ENCODE data around the gene ZC3H4.
"Not testable (repeated sequence)": the region's sequence is repeated elsewhere in the genome, so short reads cannot be mapped to it uniquely, and the experiment has no call there.

Gene ZC3H4

DNA sequence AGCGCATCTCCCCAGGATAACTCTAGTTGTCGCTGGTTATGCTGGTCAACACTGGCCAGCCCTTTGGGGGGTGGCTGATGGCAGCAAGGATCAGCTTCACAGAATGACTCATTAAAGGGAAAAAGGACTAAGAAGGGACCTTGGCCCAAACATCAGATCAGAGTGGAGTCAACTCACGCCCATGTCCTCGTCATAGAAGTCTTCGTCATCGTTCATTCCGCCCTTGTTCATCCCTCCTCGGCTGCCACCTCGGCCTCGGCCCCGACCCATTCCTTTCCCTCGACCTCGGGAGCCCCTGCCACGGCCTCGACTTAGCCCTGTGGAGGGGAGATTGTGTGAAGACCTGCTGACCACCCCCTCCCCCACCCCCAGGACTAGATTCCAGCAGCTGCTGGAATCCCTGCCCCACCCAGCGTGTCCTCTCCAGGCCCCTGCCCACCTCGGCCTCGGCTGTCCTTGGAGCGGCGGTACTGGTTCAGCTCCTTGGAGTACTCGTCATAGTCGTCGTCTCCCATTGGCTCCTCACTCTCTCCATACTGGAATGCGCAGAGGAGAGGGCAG, 28.6 kb downstream of the ZC3H4 start:
- no peak for DNase-seq (ENCODE audit: low spot score)

DNA sequence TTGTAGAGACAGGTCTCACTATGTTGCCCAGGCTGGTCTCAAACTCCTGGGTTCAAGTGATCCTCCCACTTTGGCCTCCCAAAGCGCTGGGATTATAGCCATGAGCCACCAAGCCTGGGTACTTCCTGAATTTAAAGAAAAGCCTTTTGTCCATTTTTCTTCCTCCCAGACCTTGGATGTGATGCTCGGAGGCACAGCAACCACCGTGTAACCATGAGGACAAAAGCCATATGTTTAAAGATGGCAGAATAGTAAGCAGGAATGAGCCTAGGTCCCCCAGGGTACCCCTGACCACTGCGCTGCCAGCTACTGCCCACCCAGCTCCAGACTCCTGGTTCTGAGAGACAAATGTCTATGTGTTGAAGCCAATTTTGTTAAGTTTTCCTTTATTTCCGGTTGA, 31.1 kb downstream of the ZC3H4 start:
- DNase-seq (ENCODE audit: low spot score) = no peak

DNA sequence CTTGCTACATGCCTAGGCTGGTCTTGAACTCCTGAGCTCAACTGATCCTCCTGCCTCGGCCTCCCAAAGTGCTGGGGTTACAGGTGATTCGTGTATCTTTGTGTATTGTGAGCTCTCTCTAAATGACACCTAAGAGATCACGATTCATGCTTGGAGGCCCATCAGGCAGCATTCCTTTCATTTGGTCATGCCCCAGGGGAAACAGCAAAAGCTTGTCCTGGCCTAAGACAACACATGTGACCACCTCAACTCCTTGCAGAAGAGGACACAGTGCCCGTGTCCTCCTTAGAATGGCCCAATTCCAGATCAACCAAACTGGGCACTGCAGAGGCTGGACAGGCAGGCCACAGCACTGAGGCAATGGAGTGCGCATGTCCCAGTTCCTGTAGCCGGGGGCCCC, 32.5 kb downstream of the ZC3H4 start:
- peak; percentile 30 for DNase-seq (ENCODE audit: low spot score)

DNA sequence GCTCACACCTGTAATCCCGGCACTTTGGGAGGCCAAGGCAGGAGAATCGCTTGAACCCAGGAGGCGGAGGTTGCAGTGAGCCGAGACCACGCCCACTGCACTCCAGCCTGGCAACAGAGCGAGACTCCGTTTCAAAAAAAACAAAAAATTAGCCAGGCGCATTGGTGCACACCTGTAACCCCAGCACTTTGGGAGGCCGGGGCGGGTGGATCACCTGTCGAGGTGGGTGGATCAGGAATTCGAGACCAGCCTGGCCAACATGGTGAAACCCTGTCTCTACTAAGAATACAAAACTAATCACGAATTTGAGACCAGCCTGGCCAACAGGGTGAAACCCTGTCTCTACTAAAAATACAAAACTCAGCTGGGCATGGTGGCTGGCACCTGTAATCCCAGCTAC, 35.2 kb downstream of the ZC3H4 start:
- DNase-seq (ENCODE audit: low spot score) = not testable (repeated sequence)

DNA sequence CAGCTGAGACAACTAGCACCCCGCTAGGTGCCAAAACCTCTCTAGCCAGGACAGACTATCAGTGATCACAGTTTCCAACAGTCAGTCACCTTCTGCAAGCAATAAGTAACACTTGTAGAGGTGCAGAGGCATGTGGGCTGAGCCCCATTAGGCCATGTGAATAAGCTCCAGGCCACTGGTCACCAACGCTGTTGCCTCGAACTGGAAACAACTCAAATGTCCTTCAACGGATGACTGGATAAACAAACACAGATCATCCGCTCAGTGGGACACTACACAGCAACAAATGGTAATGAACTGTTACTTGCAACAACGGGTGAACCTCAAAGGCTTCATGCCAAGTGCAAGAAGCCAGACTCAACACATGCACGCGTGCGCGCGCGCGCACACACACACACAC, 37.6 kb downstream of the ZC3H4 start:
- peak; percentile 86 for DNase-seq (ENCODE audit: low spot score)

DNA sequence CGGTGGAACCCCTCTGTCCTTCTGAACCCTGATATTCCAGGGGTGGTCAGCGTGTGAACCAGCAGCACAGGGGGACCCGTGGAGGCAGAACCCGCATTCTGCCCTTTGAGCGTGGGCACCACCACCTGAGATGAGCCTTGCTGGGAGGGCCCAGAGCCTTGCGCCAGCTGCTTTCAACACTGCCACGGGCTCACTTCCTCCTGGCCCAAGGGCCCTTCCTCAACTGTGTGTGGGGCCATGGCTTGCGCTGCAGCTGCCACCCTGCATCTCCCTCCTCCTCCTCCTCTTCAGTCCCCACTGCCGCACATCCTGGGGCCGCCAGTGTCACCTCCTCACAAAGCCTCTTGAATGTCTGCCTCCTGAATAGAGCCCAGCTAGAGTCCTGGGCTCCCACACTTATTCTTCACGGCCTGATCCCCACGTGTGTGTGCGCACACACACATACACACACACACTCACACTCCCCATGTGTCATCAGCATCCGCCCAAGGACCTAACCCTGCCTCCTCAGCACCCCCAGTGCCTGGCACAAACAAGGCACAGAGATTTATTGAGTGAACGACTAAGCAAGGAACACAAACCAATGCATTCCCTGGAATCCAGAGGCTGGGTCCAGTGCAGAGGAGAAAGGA, 38.3 kb downstream of the ZC3H4 start:
- DNase-seq (ENCODE audit: low spot score) = no peak

DNA sequence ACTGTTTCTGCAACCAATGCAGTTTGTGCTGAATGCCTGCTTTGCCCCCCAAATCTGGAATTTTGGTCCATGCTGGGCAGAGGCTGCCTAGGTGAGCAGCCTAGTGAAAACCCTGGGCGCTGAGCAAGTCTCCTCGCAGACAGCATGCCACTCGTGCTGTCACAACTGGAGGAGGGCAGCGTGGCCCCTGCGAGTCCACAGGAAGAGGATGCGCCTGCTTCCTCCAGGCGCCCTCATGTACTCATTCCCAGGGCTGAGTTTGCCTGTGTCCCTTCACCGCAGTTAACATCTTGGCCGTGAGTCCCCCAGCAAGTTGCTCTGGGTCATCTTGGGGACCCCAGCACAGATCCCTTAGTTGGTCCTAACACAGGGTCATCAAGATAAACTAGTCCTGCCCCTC, 39.0 kb downstream of the ZC3H4 start:
- DNase-seq (ENCODE audit: low spot score) = no peak

DNA sequence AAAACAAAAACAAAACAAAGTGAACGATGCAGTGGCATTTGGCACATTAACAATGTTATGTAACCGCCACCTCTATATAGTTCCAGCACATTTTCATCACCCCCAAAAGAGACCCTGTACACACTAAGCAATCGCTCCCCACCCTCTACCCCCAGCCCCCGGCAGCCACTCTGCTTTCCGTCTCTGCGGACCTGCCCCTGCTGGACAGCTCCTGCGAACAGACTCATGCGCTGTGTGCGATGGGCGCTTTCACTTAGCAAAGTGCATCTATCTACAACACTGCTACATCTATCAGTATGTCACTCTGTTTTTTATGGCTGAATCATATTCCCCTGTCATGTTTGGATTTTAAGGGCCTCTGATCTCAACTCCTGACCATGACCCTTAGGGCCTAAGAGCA, 40.0 kb downstream of the ZC3H4 start:
- DNase-seq (ENCODE audit: low spot score) = no peak

DNA sequence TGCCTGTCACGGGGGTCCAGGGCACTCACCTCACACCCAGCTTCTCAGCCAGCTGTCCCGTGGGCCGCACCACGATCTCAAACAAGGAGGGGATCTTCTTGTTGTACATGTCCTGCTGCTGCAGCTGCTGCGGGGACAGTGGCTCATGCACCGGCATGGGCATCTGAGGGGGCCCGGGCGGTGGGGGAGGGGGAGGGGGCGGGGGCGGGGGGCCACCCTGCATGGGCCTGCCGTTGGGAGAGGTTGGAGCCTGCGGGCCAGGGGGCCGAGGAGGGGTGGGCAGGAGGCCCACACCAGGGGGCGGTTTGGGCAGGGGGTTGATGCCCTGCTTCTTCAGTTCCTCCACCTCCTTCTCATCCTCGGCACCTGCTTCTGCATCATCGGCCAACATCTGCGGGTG, 41.3 kb downstream of the ZC3H4 start:
- no peak for DNase-seq (ENCODE audit: low spot score)

DNA sequence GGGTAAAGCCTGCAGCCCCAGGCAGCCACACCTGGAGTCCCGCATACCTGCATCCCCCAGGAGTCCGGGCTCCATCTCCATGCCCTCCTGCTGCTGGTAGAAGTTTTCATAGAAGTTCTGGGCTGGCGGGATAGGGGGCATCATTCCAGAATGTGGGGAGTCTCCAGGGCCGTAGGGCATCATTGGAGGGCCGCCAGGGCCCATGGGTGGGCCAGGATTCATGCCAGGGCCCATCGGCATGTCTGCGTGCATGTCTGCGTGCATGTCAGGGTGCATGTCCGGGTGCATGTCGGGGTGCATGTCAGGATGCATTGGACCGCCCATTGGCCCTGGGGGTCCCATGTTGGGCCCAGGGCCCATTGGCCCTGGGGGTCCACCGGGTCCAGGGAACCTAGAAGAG, 41.8 kb downstream of the ZC3H4 start:
- DNase-seq (ENCODE audit: low spot score) = no peak

DNA sequence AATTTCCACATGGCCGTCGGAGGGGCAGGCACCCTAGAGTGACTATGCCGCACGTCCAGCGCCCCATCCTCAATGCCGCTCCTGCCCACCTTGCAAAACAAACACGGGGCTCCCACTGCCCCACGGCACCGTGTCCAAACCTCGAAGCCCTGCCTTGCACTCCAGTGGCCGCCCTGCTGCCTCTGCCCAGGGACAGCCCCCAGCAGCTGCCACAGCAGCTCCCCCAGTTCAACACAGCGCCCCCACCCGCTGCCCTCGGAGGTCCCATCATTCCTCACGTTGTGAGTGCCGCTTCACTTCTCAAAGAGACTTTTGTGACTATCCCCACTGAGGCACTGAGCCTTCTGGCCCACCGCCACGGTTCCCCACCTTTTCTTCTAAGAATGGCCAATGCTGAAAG, 42.8 kb downstream of the ZC3H4 start:
- no peak for DNase-seq (ENCODE audit: low spot score)

DNA sequence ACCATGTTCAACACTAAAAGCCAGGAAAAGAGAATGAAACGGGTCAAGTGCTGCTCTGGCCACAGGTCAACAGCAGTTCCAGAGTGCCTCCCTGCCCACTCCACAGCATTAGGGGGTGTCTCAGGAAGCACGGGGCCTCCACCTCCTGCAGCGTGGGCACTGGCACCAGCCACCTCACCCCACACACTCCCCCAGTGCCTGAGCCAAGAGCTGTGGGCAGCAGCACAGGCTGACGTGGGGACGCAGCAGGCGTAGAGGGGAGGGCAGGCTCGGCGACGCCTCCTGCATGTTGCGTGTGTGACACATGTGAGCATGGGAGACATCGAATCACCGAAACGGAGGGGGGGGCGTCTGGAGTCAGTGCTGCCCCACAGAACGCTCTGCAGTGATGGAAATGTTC, 43.8 kb downstream of the ZC3H4 start:
- no peak for DNase-seq (ENCODE audit: low spot score)

DNA sequence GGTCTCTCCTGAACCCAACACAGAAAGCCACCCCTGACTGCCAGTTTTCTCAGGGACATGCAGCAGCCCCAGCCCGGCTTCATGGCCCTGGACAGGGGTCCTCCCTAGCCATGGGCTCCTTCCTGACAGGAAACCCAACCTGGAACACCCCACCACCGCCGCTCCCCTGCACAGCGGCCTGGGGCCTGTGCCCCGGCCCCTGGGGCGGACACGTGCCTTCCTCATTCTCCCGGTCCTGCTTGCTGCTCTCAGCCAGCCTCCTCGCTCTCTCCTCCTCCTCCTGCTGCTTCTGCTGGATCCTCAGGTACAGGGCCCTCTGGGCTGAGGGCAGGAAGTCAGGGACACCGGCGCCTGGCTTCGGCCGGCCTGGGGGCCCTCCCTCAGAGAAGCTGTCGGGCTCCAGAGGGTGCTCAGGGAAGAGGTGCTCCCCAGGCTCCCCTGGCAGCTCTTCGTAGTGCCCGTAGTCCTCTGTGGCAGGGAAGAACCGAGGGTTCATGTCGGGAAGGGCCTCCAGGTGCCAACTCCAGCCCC, 44.6 kb downstream of the ZC3H4 start:
- DNase-seq (ENCODE audit: low spot score) = no peak

DNA sequence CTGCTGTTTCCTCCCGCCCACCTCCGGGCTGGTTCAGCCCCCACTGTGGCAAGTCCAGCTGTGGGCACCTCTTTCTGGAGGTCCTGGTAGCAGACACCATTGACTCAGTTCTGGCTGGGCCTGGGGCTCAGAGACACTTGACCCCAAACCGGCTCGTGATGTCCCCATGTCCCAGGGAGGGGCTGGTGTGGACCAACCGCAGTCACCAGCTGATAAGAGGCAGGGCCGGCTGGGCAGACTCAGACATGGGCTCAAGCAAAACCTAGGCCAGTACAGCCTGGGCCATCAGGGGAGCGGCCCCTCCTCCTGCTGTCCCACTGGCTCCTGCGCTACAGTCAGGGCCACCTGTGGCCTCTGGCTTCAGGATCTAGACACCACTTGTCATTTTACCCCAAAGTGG, 45.3 kb downstream of the ZC3H4 start:
- DNase-seq (ENCODE audit: low spot score) = no peak

DNA sequence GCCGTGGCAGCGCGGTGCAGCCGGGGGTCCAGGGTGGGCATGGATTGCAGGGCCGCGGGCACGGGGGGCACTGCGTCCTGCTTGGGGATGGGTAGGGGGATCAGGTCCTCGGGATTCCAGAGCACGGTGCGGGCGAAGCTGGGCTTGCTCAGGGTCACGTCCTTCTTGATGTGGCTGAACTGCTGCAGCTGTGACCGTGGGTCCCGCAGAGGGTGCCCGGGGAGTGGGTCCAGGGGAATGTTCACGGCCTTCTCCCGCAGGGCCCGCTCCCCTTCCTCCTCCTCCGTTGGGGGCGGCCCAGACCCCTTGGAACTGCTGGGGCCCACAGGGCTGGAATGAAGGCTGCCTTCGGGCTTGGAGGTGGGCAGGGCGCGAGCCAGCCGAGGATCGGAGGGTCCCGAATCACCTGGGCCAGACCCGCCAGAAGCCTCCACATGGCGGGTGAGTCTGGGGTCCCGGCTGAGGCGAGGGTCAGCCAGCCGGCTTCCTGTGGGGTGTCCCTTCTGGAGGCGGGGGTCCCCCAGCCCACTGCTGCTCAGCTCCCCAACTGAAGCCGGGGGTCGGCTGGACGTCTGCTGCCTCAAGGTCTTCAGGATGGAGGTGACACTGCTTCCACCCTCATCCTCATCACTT, 46.2 kb downstream of the ZC3H4 start:
- DNase-seq (ENCODE audit: low spot score) = no peak

DNA sequence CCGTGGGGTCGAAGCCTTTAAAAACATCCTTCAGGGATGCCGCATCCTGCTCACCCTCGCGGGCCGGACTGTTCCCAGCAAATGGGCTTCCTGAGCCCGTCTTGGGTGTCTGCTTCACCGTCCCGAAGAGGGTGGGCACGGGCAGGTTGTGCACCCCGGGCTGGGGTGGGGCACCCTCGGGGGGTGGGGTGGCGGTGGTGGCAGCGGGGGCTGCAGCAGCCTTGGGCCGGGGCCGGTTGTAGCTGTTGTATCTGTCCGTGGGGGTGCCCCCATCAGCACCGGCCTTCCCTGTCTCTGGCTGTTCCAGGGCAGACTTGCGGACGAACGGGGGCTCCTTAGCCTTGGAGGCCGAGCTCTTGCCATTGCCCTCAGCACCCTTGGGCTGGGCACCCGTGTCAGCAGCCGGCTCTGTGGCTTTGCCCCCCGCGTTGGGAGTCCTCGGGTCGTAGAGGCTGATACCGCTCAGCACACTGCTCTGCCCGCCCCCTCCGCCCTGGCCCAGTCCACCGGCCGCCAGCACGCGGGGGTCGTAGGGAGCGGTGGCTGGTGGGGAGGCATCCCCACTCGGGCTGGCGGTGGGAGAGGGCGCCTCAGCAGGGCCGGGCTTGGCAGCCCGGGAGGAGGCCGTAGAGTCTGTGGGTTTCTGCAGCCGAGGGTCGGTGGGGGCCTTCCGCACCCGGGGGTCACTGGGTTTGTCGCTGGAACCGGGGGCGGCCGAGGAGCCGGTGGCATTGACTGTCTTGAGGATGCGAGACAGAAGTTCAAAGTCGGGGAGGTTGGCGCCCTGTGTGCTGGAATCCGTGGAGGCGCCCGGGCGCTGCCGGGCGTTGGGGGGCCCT, 47.0 kb downstream of the ZC3H4 start:
- DNase-seq (ENCODE audit: low spot score) = no peak

DNA sequence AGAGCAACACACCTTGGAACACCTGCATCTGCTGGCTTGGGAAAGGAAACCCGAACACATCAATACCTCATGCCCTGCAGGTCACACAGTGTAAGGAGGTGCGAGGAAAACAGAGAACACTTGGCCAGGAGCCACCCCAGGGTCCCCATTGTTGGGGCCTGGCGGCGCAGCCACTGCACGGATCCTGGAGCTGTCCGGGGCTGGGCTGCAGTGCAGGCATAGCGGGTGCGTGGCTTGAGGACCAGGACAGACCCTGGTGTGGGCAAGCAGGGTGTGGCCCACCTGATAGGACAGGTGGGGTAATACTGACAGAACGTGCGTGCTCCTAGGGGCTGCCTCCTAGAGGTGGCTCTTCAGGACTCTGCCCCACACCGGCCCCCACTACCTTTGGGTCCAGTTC, 48.3 kb downstream of the ZC3H4 start:
- no peak for DNase-seq (ENCODE audit: low spot score)

DNA sequence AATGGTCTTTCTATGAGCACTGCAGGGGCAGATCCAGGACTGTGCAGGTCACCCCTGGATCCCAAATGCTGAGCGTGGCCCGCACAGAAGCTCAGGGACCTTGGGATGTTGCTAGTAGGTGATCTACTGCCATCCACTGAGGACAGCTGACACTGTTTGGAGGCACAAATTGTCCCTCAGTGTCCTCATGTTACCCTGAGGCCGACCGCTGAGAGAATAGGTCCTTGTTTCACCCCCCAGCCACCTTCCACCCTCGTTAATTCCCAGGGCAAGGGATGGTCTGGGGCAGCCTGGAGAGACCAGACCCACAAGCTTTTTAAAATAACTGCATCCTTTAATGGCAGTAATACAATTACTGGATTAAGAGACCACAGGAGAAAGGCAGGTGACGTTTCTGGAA, 49.7 kb downstream of the ZC3H4 start:
- no peak for DNase-seq (ENCODE audit: low spot score)

DNA sequence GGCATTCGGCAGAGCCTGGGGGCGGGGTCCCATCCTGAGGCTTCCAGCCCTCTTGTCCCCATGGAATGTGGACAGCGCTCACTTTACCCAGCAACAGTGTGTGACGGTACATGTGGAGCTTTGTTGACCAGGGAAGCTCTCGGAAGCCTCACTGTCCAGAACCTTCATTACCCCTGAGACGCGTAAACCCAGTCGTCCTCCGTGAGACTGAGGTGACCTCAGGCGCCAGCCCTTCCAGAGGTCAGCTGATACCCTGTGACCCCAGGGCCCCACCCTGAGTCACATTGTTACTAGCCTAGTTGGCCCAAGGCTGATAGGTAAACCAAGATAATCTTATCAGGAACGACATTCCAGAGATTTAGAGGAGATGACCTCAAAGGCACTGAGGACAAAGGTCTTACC, 55.0 kb downstream of the ZC3H4 start:
- DNase-seq (ENCODE audit: low spot score) = no peak

DNA sequence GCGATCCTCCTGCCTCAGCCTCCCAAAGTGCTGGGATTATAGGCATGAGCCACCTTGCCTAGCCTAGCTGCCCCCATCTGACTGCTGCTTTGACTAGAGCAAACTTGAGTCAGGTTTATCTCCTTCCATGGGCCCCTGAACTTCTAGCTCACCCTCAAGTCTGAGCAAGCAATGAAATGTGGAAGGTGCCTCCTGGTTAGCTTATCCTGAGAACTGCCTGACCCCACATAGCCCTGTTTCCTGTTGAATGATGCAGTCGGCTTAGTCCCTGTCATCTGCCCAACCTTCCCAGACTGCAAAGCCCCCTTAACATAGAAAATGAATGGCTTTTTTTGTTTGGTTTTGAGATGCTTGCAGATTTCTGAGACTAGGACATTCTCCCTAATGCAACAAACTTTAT, 56.2 kb downstream of the ZC3H4 start:
- DNase-seq (ENCODE audit: low spot score) = no peak

DNA sequence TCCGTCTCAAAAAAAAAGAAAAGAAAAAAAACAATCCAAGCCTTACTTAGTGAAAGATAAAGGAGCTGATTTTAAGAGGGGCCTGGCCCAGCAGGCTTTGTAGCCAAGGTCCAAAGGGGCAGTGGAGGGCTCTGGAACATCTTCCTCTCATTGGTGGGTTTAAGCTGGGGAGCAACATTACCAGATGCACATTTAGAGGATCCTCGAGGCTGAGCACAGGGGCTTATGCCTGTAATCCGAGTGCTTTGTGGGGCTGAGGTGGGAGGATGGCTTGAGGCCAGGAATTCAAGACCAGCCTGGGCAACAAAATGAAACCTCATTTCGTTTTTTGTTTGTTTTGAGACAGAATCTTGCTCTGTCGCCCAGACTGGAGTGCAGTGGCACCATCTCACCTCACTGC, 57.2 kb downstream of the ZC3H4 start:
- no peak for DNase-seq (ENCODE audit: low spot score)

DNA sequence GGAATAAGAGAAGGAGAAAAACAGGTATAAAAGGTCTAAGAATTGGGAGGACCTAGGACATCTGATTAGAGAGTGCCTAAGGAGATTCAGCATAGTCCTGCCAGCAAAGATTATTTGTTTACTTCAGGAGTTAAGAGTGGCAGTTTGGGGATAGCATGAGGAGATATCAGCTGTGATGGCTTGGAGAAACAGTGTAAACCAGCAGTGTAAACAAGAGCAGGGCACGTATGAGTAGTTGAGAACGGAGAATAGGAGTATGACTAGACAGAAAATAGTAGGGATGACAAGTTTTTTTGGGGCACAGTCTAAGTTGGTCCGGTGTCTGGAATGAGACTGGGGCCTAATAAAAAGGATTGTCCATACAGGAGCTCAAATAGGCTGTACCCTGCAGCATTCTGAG, 63.0 kb downstream of the ZC3H4 start:
- DNase-seq (ENCODE audit: low spot score) = not testable (repeated sequence)

DNA sequence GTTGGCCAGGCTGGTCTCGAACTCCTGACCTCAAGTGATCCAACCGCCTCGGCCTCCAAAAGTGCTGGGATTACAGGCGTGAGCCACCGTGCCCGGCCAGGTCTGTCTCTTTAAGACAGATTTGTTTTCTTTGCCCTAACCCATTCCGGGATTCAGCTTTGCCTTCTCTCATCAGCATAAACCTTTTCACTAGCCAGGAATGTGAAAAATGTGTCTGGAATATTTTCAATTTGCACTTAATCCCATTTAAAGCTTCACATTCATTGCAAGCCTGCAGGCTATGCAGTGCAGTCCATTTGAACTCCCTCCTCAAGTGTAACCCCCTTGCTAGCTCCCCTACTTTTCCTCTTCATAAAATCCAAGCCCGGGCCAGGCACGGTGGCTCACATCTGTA, 64.3 kb downstream of the ZC3H4 start:
- DNase-seq (ENCODE audit: low spot score) = peak; percentile 59
